GM12878 (cell line): ENCODE measurements around the gene HS1BP3. TPM values are rescaled to one million over a fixed set of nuclear protein-coding genes. Genes with fewer than 3 reads are reported as not detected.
A peak's percentile ranks its signal among the peaks of the same experiment; 100 is the strongest.

Experiments used
- ATAC-seq: fragments of 200-7000 bp; cut with Tn5 transposase; 3 replicates; pipeline ENCODE4 v1.9.1; 2020; ENCODE audit warnings: mild to moderate bottlenecking, moderate library complexity
- BruUV-seq: library from RNA; stranded (reverse); fragments of 400-500 nt; replicated peaks from 2 replicates; lab custom pipeline; 2021; lab: Mats Ljungman, UMichigan
- CTCF ChIA-PET: fragments of 300-600 bp; sonication (Branson Sonifier 250); formaldehyde crosslinking; extraction: SDS; loops from one replicate; lab custom pipeline; 2021; ENCODE audit warnings: inconsistent platforms; lab: Yijun Ruan, JAX
- POLR2A ChIA-PET: fragments of 350-600 bp; formaldehyde crosslinking; extraction: SDS; loops from one replicate; lab custom pipeline; 2021; ENCODE audit warnings: inconsistent platforms; lab: Charles Lee
- RAD21 ChIA-PET: fragments of 300-600 bp; sonication (Branson Sonifier 250); formaldehyde crosslinking; loops from one replicate; lab custom pipeline; 2023; ENCODE audit warnings: antibody characterized with exemption; ENCODE audit not compliant: unreplicated experiment; lab: Charles Lee
- SMC1A ChIA-PET: fragments of 300-600 bp; sonication (Branson Sonifier 250); formaldehyde crosslinking; loops from one replicate; lab custom pipeline; 2023; ENCODE audit not compliant: unreplicated experiment, uncharacterized antibody; lab: Charles Lee
- DNase-seq: peaks from one replicate; pipeline ENCODE4 v3.0.0-alpha.2; 2011; ENCODE audit warnings: low read depth, low spot score
- FAIRE-seq: peaks from 3 replicates; lab custom pipeline; 2011; peaks lifted over from hg19 to GRCh38; lab: Jason Lieb, UNC
- H2AFZ ChIP-seq: 2 replicates; pipeline ENCODE4 v1.6.0; 2011; ENCODE audit warnings: low read depth, low read length, control low read depth; ENCODE audit not compliant: control insufficient read depth
- H3K27ac ChIP-seq: 2 replicates; pipeline ENCODE4 v1.5.1; 2011; ENCODE audit warnings: control low read depth; ENCODE audit not compliant: control insufficient read depth, insufficient read depth
- H3K27me3 ChIP-seq, 2 experiments: replicated peaks in 1 of 2; 2 replicates each; pipeline versions ENCODE4 v1.6.0 to v1.6.1; 2011; ENCODE audit warnings: low read length in 1 of 2; ENCODE audit not compliant: control insufficient read depth in 2 of 2, insufficient read depth in 2 of 2
- H3K36me3 ChIP-seq, 2 experiments: 2 replicates each; pipeline ENCODE4 v1.5.1; 2011; ENCODE audit warnings: low read length in 1 of 2; ENCODE audit not compliant: control insufficient read depth in 2 of 2, insufficient read depth in 2 of 2
- H3K4me1 ChIP-seq: 2 replicates; pipeline ENCODE4 v1.6.1; 2011; ENCODE audit warnings: mild to moderate bottlenecking, low read length, moderate library complexity, mixed read lengths; ENCODE audit not compliant: control insufficient read depth, insufficient read depth
- H3K4me2 ChIP-seq: 2 replicates; pipeline ENCODE4 v1.6.0; 2011; ENCODE audit warnings: control low read depth; ENCODE audit not compliant: control insufficient read depth, insufficient read depth
- H3K4me3 ChIP-seq: fragments of 200-600 bp; sonication (generic); 2 replicates; pipeline ENCODE4 v1.5.1; 2016
- H3K79me2 ChIP-seq: 2 replicates; pipeline ENCODE4 v1.6.0; 2011; ENCODE audit warnings: low read length; ENCODE audit not compliant: control insufficient read depth, insufficient read depth
- H3K9ac ChIP-seq: 2 replicates; pipeline ENCODE4 v1.8.0; 2011; ENCODE audit warnings: low read length, control low read depth, mixed read lengths; ENCODE audit not compliant: control insufficient read depth, insufficient read depth
- H3K9me3 ChIP-seq: replicated peaks from 3 replicates; pipeline ENCODE4 v1.5.1; 2011; ENCODE audit warnings: mild to moderate bottlenecking, low read length; ENCODE audit not compliant: control insufficient read depth, insufficient read depth
- H4K20me1 ChIP-seq: 2 replicates; pipeline ENCODE4 v1.6.0; 2011; ENCODE audit not compliant: control insufficient read depth, insufficient read depth
- E2F8 ChIP-seq: fragments of 450-650 bp; IDR thresholded peaks from 2 replicates; pipeline ENCODE4 v1.6.1; 2018; ENCODE audit warnings: mild to moderate bottlenecking, low read depth, moderate library complexity; ENCODE audit not compliant: partially characterized antibody
- EGR1 ChIP-seq, 2 experiments: IDR thresholded peaks; 1 replicate in 1 of 2; 2 replicates in 1 of 2; pipeline ENCODE4 v1.6.1; 2011 to 2012; ENCODE audit warnings: low read depth in 2 of 2, low read length in 2 of 2, borderline replicate concordance in 1 of 2, mild to moderate bottlenecking in 1 of 2, moderate library complexity in 1 of 2
- EP300 ChIP-seq, 2 experiments: fragments of 150-350 bp in 1 of 2; IDR thresholded peaks; 2 replicates each; pipeline ENCODE4 v1.6.1; 2011 to 2012; ENCODE audit warnings: low read depth in 2 of 2, low read length in 2 of 2, borderline replicate concordance in 1 of 2, improper control_type of control experiment in 1 of 2, inconsistent platforms in 1 of 2; ENCODE audit not compliant: control insufficient read depth in 1 of 2
- KLF5 ChIP-seq: fragments of 450-650 bp; IDR thresholded peaks from 2 replicates; pipeline ENCODE4 v1.6.1; 2014; ENCODE audit warnings: mild to moderate bottlenecking; ENCODE audit not compliant: partially characterized antibody
- MXI1 ChIP-seq: fragments of 150-350 bp; IDR thresholded peaks from 2 replicates; pipeline ENCODE4 v1.6.1; 2011; ENCODE audit warnings: low read depth, mild to moderate bottlenecking, inconsistent platforms, low read length, improper control_type of control experiment
- NR2C2 ChIP-seq: IDR thresholded peaks from 2 replicates; pipeline ENCODE4 v1.6.1; 2011; ENCODE audit warnings: borderline replicate concordance, low read depth; ENCODE audit not compliant: control insufficient read depth, insufficient read length
- NRF1 ChIP-seq: conservative IDR thresholded peaks from 2 replicates; pipeline ENCODE4 v1.6.1; 2011; ENCODE audit warnings: mild to moderate bottlenecking, low read depth, low read length, improper control_type of control experiment
- POU2F2 ChIP-seq: IDR thresholded peaks from 3 replicates; pipeline ENCODE4 v1.6.1; 2011; ENCODE audit warnings: low read depth, mild to moderate bottlenecking, low read length, borderline replicate concordance
- RELA ChIP-seq: fragments of 450-650 bp; IDR thresholded peaks from 2 replicates; pipeline ENCODE4 v1.8.0; 2014; ENCODE audit warnings: borderline replicate concordance; ENCODE audit not compliant: partially characterized antibody
- RUNX3 ChIP-seq: IDR thresholded peaks from 2 replicates; pipeline ENCODE4 v1.6.1; 2012; ENCODE audit warnings: low read length, inconsistent platforms
- SIX5 ChIP-seq: IDR thresholded peaks from 2 replicates; pipeline ENCODE4 v1.6.1; 2011; ENCODE audit warnings: mild to moderate bottlenecking, low read depth, low read length, moderate library complexity; ENCODE audit not compliant: severe bottlenecking
- ZBED1 ChIP-seq: IDR thresholded peaks from 2 replicates; pipeline ENCODE4 v1.6.1; 2016; ENCODE audit warnings: borderline replicate concordance
- ZNF622 ChIP-seq: fragments of 450-650 bp; IDR thresholded peaks from 2 replicates; pipeline ENCODE4 v1.6.1; 2017; ENCODE audit warnings: mild to moderate bottlenecking, inconsistent platforms
- ZSCAN29 ChIP-seq: fragments of 450-650 bp; IDR thresholded peaks from 2 replicates; pipeline ENCODE4 v1.6.1; 2017; ENCODE audit warnings: mild to moderate bottlenecking, moderate library complexity
- WGBS: methylation state at CpG from one replicate; pipeline ENCODE4 v1.1.6; 2016; ENCODE audit warnings: low lambda C conversion rate; ENCODE audit not compliant: insufficient replicate concordance, insufficient coverage; ENCODE audit errors: missing lambda C conversion rate; 5-methylcytosine and 5-hydroxymethylcytosine counted together
- in situ Hi-C: fragments of 300-500 bp; cut with MboI; formaldehyde crosslinking; loops from 9 replicates; pipeline ENCODE4 v1.14.3; 2018; ENCODE audit warnings: mixed read lengths
- intact Hi-C: fragments of 100-400 bp; cut with micrococcal nuclease; formaldehyde crosslinking; loops from one replicate; pipeline ENCODE4 v1.14.2; 2022; ENCODE audit not compliant: unreplicated experiment
- polyA plus RNA-seq, 11 experiments: library from polyadenylated mRNA; depleted of rRNA in 4 of 11; unstranded in 6 of 11; stranded (reverse) in 5 of 11; fragments of >200 nt; fragmentation: Nextera tagmentation in 4 of 11; fragmentation: Illumina TruSeq in 1 of 11; extraction: Ambion mirVana in 4 of 11; extraction: Trizol in 1 of 11; gene quantifications; 1 replicate in 1 of 11; 2 replicates in 10 of 11; pipeline versions ENCODE4 v1.2.1 to v1.2.3, GENCODE V29; 2011 to 2016; ENCODE audit warnings: inconsistent platforms in 2 of 11, missing spikeins in 2 of 11, low read depth in 1 of 11
- total RNA-seq, 4 experiments: library from RNA; depleted of rRNA in 3 of 4; stranded (reverse); fragments of >200 nt in 3 of 4; fragmentation: Illumina TruSeq in 1 of 4; extraction: Trizol in 1 of 4; gene quantifications; 2 replicates each; pipeline versions ENCODE4 v1.2.1 to v1.2.3, GENCODE V29; 2013 to 2021
- TF ChIP-seq, protein P1 (sequence below): fragments of 450-650 bp; IDR thresholded peaks from 2 replicates; pipeline ENCODE4 v1.6.1; 2017; ENCODE audit warnings: mild to moderate bottlenecking, moderate library complexity

The HS1BP3 gene
- total and polyA plus RNA-seq, 10 of the 15 experiments (the other 5 are each of a cell fraction or from before 2014, with no cell fraction given), result 0.47 to 7.2 (median 4.6) TPM

DNA sequence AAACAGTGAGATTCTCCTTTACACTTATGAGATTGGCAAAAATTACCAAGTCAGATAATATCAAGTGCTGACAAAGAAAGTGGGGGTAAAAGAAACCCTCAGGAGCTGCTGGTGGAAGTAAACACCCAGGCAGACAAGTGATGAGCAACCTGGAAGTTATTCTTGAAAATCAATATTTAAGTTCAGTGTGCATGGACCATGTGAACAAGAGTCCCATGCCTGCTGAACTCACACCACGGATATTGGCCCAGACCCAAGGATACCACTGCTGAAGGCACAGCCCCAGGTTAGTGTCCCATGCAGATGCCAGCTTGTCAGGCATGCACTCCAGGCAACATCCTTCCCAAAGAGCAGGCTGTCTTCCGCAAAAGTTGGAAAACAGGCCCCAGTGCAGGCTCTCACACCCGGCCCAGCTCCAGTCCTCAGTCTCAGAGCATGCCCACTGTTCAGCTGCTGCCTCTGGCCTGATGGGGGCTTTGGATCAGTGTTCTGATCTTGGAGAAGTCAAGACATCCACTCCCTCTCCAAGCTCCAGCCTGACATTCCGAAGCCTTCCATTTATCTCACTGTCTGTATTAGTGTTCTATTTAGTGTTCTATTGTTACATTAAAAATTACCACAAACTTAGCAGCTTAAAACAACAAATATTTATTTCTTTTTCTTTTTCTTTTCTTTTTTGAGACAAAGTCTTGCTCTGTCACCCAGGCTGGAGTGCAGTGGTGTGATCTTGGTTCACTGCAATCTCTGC is 70.0 kb downstream of the HS1BP3 start (continued):
- TF ChIP-seq, protein P1, sequence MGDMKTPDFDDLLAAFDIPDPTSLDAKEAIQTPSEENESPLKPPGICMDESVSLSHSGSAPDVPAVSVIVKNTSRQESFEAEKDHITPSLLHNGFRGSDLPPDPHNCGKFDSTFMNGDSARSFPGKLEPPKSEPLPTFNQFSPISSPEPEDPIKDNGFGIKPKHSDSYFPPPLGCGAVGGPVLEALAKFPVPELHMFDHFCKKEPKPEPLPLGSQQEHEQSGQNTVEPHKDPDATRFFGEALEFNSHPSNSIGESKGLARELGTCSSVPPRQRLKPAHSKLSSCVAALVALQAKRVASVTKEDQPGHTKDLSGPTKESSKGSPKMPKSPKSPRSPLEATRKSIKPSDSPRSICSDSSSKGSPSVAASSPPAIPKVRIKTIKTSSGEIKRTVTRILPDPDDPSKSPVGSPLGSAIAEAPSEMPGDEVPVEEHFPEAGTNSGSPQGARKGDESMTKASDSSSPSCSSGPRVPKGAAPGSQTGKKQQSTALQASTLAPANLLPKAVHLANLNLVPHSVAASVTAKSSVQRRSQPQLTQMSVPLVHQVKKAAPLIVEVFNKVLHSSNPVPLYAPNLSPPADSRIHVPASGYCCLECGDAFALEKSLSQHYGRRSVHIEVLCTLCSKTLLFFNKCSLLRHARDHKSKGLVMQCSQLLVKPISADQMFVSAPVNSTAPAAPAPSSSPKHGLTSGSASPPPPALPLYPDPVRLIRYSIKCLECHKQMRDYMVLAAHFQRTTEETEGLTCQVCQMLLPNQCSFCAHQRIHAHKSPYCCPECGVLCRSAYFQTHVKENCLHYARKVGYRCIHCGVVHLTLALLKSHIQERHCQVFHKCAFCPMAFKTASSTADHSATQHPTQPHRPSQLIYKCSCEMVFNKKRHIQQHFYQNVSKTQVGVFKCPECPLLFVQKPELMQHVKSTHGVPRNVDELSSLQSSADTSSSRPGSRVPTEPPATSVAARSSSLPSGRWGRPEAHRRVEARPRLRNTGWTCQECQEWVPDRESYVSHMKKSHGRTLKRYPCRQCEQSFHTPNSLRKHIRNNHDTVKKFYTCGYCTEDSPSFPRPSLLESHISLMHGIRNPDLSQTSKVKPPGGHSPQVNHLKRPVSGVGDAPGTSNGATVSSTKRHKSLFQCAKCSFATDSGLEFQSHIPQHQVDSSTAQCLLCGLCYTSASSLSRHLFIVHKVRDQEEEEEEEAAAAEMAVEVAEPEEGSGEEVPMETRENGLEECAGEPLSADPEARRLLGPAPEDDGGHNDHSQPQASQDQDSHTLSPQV, result no peak
- TF ChIP-seq POU2F2 (no peak), EGR1 (IDR thresholded peaks at IDR 0.05; ENCODE audit: borderline replicate concordance in 1 of 2, low read depth in 2 of 2, low read length in 2 of 2) (no peak), KLF5 (no peak)
- TF ChIP-seq, all 136 proteins: peak for 0

DNA sequence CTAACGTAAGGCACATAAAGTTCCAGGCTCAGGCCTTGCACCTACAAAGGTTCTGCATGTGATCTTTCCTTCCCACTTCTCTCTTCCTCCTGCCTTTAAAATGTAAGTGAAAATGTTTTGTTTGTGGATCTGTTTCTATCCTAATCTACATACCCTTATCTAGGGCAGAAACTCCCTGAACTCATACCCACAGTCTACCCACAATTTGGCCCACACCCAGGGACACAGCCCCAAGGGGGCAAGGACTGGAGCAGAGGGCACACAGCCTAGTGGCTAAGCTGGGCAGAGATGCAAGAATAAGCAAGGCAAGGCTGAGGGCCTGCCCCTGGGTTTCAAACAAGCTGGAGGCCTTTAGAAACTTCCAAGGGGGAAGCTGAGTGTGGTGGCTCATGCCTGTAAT is 71.0 kb downstream of the HS1BP3 start:
- DNase-seq (peak; percentile 19), ATAC-seq (peak; percentile 8), FAIRE-seq (peak; percentile 54)
- H3K79me2 ChIP-seq, result no peaks in the 10 kb centered on the region
- H3K9ac ChIP-seq, result no peak overlapping the region
- CTCF ChIA-PET, result interaction anchor here (0.6 to 4.6 kb wide), 4 partner anchors 17 to 165 kb away, joined by 3 to 26 read pairs (median 6); partner anchors contain the start of gene RHOB
- no TSS peak for BruUV-seq
- no peaks in the 10 kb centered on the region for H3K27me3 ChIP-seq
- in situ Hi-C loops, result no loop called here
- H3K36me3 ChIP-seq, result no peaks in the 10 kb centered on the region
- H3K27ac ChIP-seq, result peak overlapping the region; percentile 86; the same call in 1 of the 2 replicates
- H4K20me1 ChIP-seq, result no peaks in the 10 kb centered on the region
- POLR2A ChIA-PET, result interaction anchor here (1.3 to 3.6 kb wide), 2 partner anchors 16 to 56 kb away, joined by 6 to 22 read pairs; no protein-coding TSS in a partner anchor
- RAD21 ChIA-PET, result interaction anchor here (0.7 to 3.6 kb wide), 7 partner anchors 10 to 133 kb away, joined by 3 to 23 read pairs (median 5); partner anchors contain the start of gene RHOB
- H2AFZ ChIP-seq, result no peak overlapping the region
- WGBS, result 84% methylated on average over 1 of the region's 1 CpG
- H3K4me3 ChIP-seq, result no peak overlapping the region
- SMC1A ChIA-PET, result interaction anchor here (1.1 to 2.9 kb wide), 5 partner anchors 9 to 55 kb away, joined by 3 to 15 read pairs (median 4); no protein-coding TSS in a partner anchor
- H3K4me2 ChIP-seq, result no peak overlapping the region
- peaks cover 46% of the 10 kb centered on the region for H3K4me1 ChIP-seq
- intact Hi-C loops, result loop anchor here (1.0 to 2.0 kb wide), 2 partner anchors 15 to 55 kb away; no protein-coding TSS in a partner anchor
- peaks cover 6% of the 10 kb centered on the region for H3K9me3 ChIP-seq
- TF ChIP-seq SIX5, result no peak
- no peak for TF ChIP-seq ZSCAN29
- TF ChIP-seq ZNF622, result no peak
- TF ChIP-seq ZBED1, result no peak
- TF ChIP-seq NRF1, result no peak
- TF ChIP-seq RUNX3, result no peak
- TF ChIP-seq E2F8, result no peak
- TF ChIP-seq RELA, result no peak
- no peak for TF ChIP-seq NR2C2
- no peak for TF ChIP-seq EP300 (IDR thresholded peaks at IDR 0.05; ENCODE audit: borderline replicate concordance in 1 of 2, control insufficient read depth in 1 of 2, low read depth in 2 of 2, low read length in 2 of 2)
- no peak for TF ChIP-seq MXI1
